A549 treated with ZK216348 at 1 μM for 4 hours (cell line): ENCODE results near the gene WNT1. TPM values are rescaled to one million over a fixed set of nuclear protein-coding genes. Genes with fewer than 3 reads are reported as not detected.

Source experiments
- total RNA-seq: library from RNA; stranded (reverse); fragments of 200-300 nt; extraction: Qiagen RNA extraction; gene quantifications from 5 replicates; pipeline ENCODE4 v1.2.3, GENCODE V29; 2022; ENCODE audit warnings: low read depth

WNT1 gene
- 0.13 to 0.20 TPM in 2 of 5 replicates, not detected in the others for total RNA-seq

GRCh38 chr12:48978291-48978740 lies at the start of gene WNT1:
Gene WNT1, plus strand, starts transcription at chr12:48978322. Its CDS starts 329 bp downstream, at chr12:48978651.

GRCh38 chr12:48957141-48958048 lies 20.7 kb upstream of the WNT1 start, which contains the start of gene ARF3:
Gene ARF3, minus strand, starts transcription at chr12:48957487. Its CDS starts 16,392 bp downstream, at chr12:48941095.

GRCh38 chr12:48999371-49000131 lies 21.4 kb downstream of the WNT1 start, which contains the start of gene DDN:
Gene DDN, minus strand, starts transcription at chr12:48999375. Its CDS starts 88 bp downstream, at chr12:48999287.

GRCh38 chr12:49018261-49019119 lies 40.4 kb downstream of the WNT1 start, which contains the start of gene PRKAG1:
Gene PRKAG1, minus strand, starts transcription at chr12:49018776. Its CDS starts 36 bp downstream, at chr12:49018740.

Other genes starting within 250 kb of the WNT1 start
- gene ADCY6, start 189.2 kb upstream of the WNT1 start, total RNA-seq = 7.9 to 18.4 TPM (median 15.1 TPM) in 5 replicates
- gene CACNB3, start 159.8 kb upstream of the WNT1 start, total RNA-seq = 26.1 to 47.3 TPM (median 37.4 TPM) in 5 replicates
- 87.9 to 92.3 TPM (median 89.1 TPM) in 5 replicates for gene DDX23, start 126.2 kb upstream of the WNT1 start, total RNA-seq
- 7.4 to 10.7 TPM (median 8.7 TPM) in 5 replicates for gene RND1, start 112.5 kb upstream of the WNT1 start, total RNA-seq
- gene FKBP11, start 52.8 kb upstream of the WNT1 start, total RNA-seq = 53.2 to 60.0 TPM (median 56.4 TPM) in 5 replicates
- gene ARF3, start 20.8 kb upstream of the WNT1 start, total RNA-seq = 136 to 160 TPM (median 157 TPM) in 5 replicates
- gene WNT10B, start 6.6 kb upstream of the WNT1 start, total RNA-seq = 1.6 to 2.8 TPM (median 2.0 TPM) in 5 replicates
- gene DDN, start 21.1 kb downstream of the WNT1 start, total RNA-seq = 0.40 to 0.81 TPM (median 0.70 TPM) in 5 replicates
- gene PRKAG1, start 40.5 kb downstream of the WNT1 start, total RNA-seq = 40.2 to 47.4 TPM (median 41.6 TPM) in 5 replicates
- gene KMT2D, start 82.5 kb downstream of the WNT1 start, total RNA-seq = 34.2 to 45.1 TPM (median 39.5 TPM) in 5 replicates
- gene RHEBL1, start 91.7 kb downstream of the WNT1 start, total RNA-seq = 2.8 to 4.8 TPM (median 4.3 TPM) in 5 replicates
- gene DHH, start 116.5 kb downstream of the WNT1 start, total RNA-seq = not detected in 5 replicates
- 11.2 to 19.4 TPM (median 15.6 TPM) in 5 replicates for gene LMBR1L, start 132.5 kb downstream of the WNT1 start, total RNA-seq
- gene TUBA1B, start 153.1 kb downstream of the WNT1 start, total RNA-seq = 1,785 to 2,573 TPM (median 2,522 TPM) in 5 replicates
- 188 to 228 TPM (median 210 TPM) in 5 replicates for gene TUBA1A, start 210.8 kb downstream of the WNT1 start, total RNA-seq